ENCODE data around the gene MLF2.
"Not testable (repeated sequence)": the region's sequence is repeated elsewhere in the genome, so short reads cannot be mapped to it uniquely, and the experiment has no call there.

Gene MLF2

GRCh38 chr12:6764011-6764828 is 11.3 kb upstream of the MLF2 start:
- DNase-seq, result peak; percentile 98

GRCh38 chr12:6763380-6763779 is 10.4 kb upstream of the MLF2 start:
- DNase-seq, result no peak

- no peak for DNase-seq
Observed at GRCh38 chr12:6759741-6760140, 6.8 kb upstream of the MLF2 start.

GRCh38 chr12:6758506-6759095 is 5.7 kb upstream of the MLF2 start:
- DNase-seq, result no peak

GRCh38 chr12:6757028-6757690 is 4.2 kb upstream of the MLF2 start:
- DNase-seq, result no peak

- no peak for DNase-seq
Observed at GRCh38 chr12:6754411-6754810, 1.5 kb upstream of the MLF2 start.

GRCh38 chr12:6753772-6754356 is 923 bp upstream of the MLF2 start:
- no peak for DNase-seq

- no peak for DNase-seq
Observed at GRCh38 chr12:6752167-6752920, 597 bp downstream of the MLF2 start.

- no peak for DNase-seq
Observed at GRCh38 chr12:6751767-6752166, 1.2 kb downstream of the MLF2 start.

GRCh38 chr12:6750506-6750905 is 2.4 kb downstream of the MLF2 start:
- no peak for DNase-seq

GRCh38 chr12:6748761-6749160 is 4.2 kb downstream of the MLF2 start:
- no peak for DNase-seq

- no peak for DNase-seq
Observed at GRCh38 chr12:6747216-6747615, 5.7 kb downstream of the MLF2 start.

- no peak for DNase-seq
Observed at GRCh38 chr12:6745741-6746525, 7.0 kb downstream of the MLF2 start.

GRCh38 chr12:6743300-6743699 is 9.6 kb downstream of the MLF2 start:
- DNase-seq, result not testable (repeated sequence)

- no peak for DNase-seq
Observed at GRCh38 chr12:6742834-6743233, 10.1 kb downstream of the MLF2 start.

- DNase-seq, result not testable (repeated sequence)
Observed at GRCh38 chr12:6742080-6742479, 10.9 kb downstream of the MLF2 start.

GRCh38 chr12:6736754-6737153 is 16.2 kb downstream of the MLF2 start:
- DNase-seq, result no peak

- DNase-seq, result peak; percentile 38
Observed at GRCh38 chr12:6735448-6736191, 17.3 kb downstream of the MLF2 start.

- DNase-seq, result no peak
Observed at GRCh38 chr12:6734506-6735387, 18.2 kb downstream of the MLF2 start.

- DNase-seq, result no peak
Observed at GRCh38 chr12:6730169-6730568, 22.8 kb downstream of the MLF2 start.
